HFFc6 (cell line): ENCODE measurements around the gene GID8. TPM values are rescaled to one million over a fixed set of nuclear protein-coding genes. Genes with fewer than 3 reads are reported as not detected.

Experiments used
- DNase-seq: peaks from one replicate; pipeline ENCODE4 v3.0.0-alpha.2; 2018
- H3K27ac Mint-ChIP-seq: 2 replicates; pipeline ENCODE4 v1.8.0; 2020; ENCODE audit warnings: mild to moderate bottlenecking, mixed read lengths
- H3K27me3 Mint-ChIP-seq: 2 replicates; pipeline ENCODE4 v1.8.0; 2021; ENCODE audit warnings: mild to moderate bottlenecking, moderate library complexity, mixed read lengths; ENCODE audit not compliant: insufficient read depth
- H3K36me3 Mint-ChIP-seq: 2 replicates; pipeline ENCODE4 v1.8.0; 2021; ENCODE audit warnings: low read depth, mixed read lengths
- H3K4me1 Mint-ChIP-seq: 2 replicates; pipeline ENCODE4 v1.8.0; 2020; ENCODE audit warnings: low read depth, mixed read lengths
- H3K4me3 Mint-ChIP-seq: 2 replicates; pipeline ENCODE4 v1.8.0; 2020; ENCODE audit warnings: mild to moderate bottlenecking, moderate library complexity, mixed read lengths
- H3K9me3 Mint-ChIP-seq: 2 replicates; pipeline ENCODE4 v1.8.0; 2020; ENCODE audit warnings: mild to moderate bottlenecking, mixed read lengths
- total RNA-seq, 6 experiments: library from RNA; stranded (reverse); fragmentation: NEBNext Ultra II Directional; extraction: Animal tissue kit (Norgen Biotek cat#: 25700); gene quantifications; 2 replicates in 1 of 6; 3 replicates in 5 of 6; pipeline ENCODE4 v1.2.3, GENCODE V29; 2021
- TF ChIP-seq, protein P1 (sequence below): fragments of 200-600 bp; sonication (generic); IDR thresholded peaks from 2 replicates; pipeline ENCODE4 v1.5.0; 2021; ENCODE audit warnings: antibody characterized with exemption, mild to moderate bottlenecking

The GID8 gene
- total RNA-seq, 6 experiments from 2014 or later = 19.1 to 26.9 (median 22.6) TPM

GRCh38 chr20:62951896-62952372, 14.0 kb downstream of the GID8 start:
- peaks cover 1% of the 10 kb centered on the region; the same call in 1 of the 2 replicates for H3K27me3 Mint-ChIP-seq
- TF ChIP-seq, protein P1, sequence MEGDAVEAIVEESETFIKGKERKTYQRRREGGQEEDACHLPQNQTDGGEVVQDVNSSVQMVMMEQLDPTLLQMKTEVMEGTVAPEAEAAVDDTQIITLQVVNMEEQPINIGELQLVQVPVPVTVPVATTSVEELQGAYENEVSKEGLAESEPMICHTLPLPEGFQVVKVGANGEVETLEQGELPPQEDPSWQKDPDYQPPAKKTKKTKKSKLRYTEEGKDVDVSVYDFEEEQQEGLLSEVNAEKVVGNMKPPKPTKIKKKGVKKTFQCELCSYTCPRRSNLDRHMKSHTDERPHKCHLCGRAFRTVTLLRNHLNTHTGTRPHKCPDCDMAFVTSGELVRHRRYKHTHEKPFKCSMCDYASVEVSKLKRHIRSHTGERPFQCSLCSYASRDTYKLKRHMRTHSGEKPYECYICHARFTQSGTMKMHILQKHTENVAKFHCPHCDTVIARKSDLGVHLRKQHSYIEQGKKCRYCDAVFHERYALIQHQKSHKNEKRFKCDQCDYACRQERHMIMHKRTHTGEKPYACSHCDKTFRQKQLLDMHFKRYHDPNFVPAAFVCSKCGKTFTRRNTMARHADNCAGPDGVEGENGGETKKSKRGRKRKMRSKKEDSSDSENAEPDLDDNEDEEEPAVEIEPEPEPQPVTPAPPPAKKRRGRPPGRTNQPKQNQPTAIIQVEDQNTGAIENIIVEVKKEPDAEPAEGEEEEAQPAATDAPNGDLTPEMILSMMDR = no peak
- no peaks in the 10 kb centered on the region for H3K9me3 Mint-ChIP-seq

GRCh38 chr20:62952373-62952967, 14.5 kb downstream of the GID8 start, which contains the start of gene SLC17A9:
Gene SLC17A9, plus strand, starts transcription at chr20:62952709. Its CDS starts 122 bp downstream, at chr20:62952831.
- Mint-ChIP-seq H3K27ac (peak within 1 kb of the TSS; percentile 84), H3K27me3 (peaks cover 1% of the 10 kb centered on the region; the same call in 1 of the 2 replicates), H3K4me3 (peak within 1 kb of the TSS; percentile 80), H3K9me3 (no peaks in the 10 kb centered on the region), H3K36me3 (peaks cover 33% of the 10 kb centered on the region), H3K4me1 (peaks cover 9% of the 10 kb centered on the region)
- peak; percentile 52 for DNase-seq
- TF ChIP-seq, protein P1 = no peak; the same call in 1 of the 2 replicates

More at GRCh38 chr20:62951896-62952372, 14.0 kb downstream of the GID8 start:
- Mint-ChIP-seq H3K4me3 (peak overlapping the region; percentile 80), H3K4me1 (peaks cover 9% of the 10 kb centered on the region), H3K36me3 (peaks cover 39% of the 10 kb centered on the region), H3K27ac (peak overlapping the region; percentile 79)
- DNase-seq = no peak

- Mint-ChIP-seq H3K27ac (peak overlapping the region; percentile 84), H3K4me1 (peaks cover 9% of the 10 kb centered on the region), H3K27me3 (no peaks in the 10 kb centered on the region), H3K9me3 (no peaks in the 10 kb centered on the region), H3K4me3 (peak overlapping the region; percentile 80), H3K36me3 (peaks cover 26% of the 10 kb centered on the region)
- peak; percentile 17 for DNase-seq
- TF ChIP-seq, protein P1 = no peak; the same call in 1 of the 2 replicates
Observed at GRCh38 chr20:62952968-62953838, 15.3 kb downstream of the GID8 start.

GRCh38 chr20:62953839-62954703, 16.1 kb downstream of the GID8 start:
- DNase-seq = peak; percentile 64
- TF ChIP-seq, protein P1 = no peak
- Mint-ChIP-seq H3K27ac (peak overlapping the region; percentile 84), H3K4me1 (peaks cover 9% of the 10 kb centered on the region), H3K27me3 (no peaks in the 10 kb centered on the region), H3K36me3 (peaks cover 17% of the 10 kb centered on the region), H3K4me3 (peak overlapping the region; percentile 80), H3K9me3 (no peaks in the 10 kb centered on the region)
